HTR-8/SVneo (cell line): ENCODE results near the gene ODF4.
A peak's percentile ranks its signal among the peaks of the same experiment; 100 is the strongest.
"Not testable (repeated sequence)": the region's sequence is repeated elsewhere in the genome, so short reads cannot be mapped to it uniquely, and the experiment has no call there.

Source experiments
- DNase-seq: peaks from one replicate; pipeline ENCODE4 v3.0.0; 2011; ENCODE audit warnings: low spot score, mixed read lengths; ENCODE audit not compliant: insufficient read length
- FAIRE-seq: peaks from 2 replicates; lab custom pipeline; 2011; peaks lifted over from hg19 to GRCh38; lab: Jason Lieb, UNC

Gene ODF4

GRCh38 chr17:8324923-8325322 is 14.7 kb upstream of the ODF4 start:
- DNase-seq (no peak), FAIRE-seq (no peak)

- FAIRE-seq = no peak
- no peak for DNase-seq
These were observed 12.9 kb upstream of the ODF4 start for GRCh38 chr17:8326511-8327302.

GRCh38 chr17:8327303-8327649 is 12.4 kb upstream of the ODF4 start:
- DNase-seq (no peak), FAIRE-seq (no peak)

- FAIRE-seq = no peak
These were observed 7.5 kb upstream of the ODF4 start for GRCh38 chr17:8332128-8332527.

GRCh38 chr17:8332688-8333087 is 7.0 kb upstream of the ODF4 start:
- no peak for FAIRE-seq
- no peak for DNase-seq

More at GRCh38 chr17:8332128-8332527, 7.5 kb upstream of the ODF4 start:
- no peak for DNase-seq

GRCh38 chr17:8333281-8333680 is 6.4 kb upstream of the ODF4 start:
- no peak for FAIRE-seq

GRCh38 chr17:8337802-8338752 is 1.6 kb upstream of the ODF4 start:
- peak; percentile 60 for FAIRE-seq
- DNase-seq = no peak

More at GRCh38 chr17:8333281-8333680, 6.4 kb upstream of the ODF4 start:
- no peak for DNase-seq

GRCh38 chr17:8338753-8339140 is 893 bp upstream of the ODF4 start:
- FAIRE-seq = no peak

GRCh38 chr17:8341456-8341855 is 1.8 kb downstream of the ODF4 start:
- no peak for DNase-seq
- FAIRE-seq = no peak

More at GRCh38 chr17:8338753-8339140, 893 bp upstream of the ODF4 start:
- no peak for DNase-seq

- FAIRE-seq = no peak
- DNase-seq = no peak
These were observed 5.5 kb downstream of the ODF4 start for GRCh38 chr17:8345052-8345690.

- DNase-seq (no peak), FAIRE-seq (no peak)
These were observed 6.5 kb downstream of the ODF4 start for GRCh38 chr17:8345951-8346665.

GRCh38 chr17:8347001-8347400 is 7.4 kb downstream of the ODF4 start:
- FAIRE-seq, DNase-seq: not testable (repeated sequence)

GRCh38 chr17:8350339-8350738 is 10.7 kb downstream of the ODF4 start:
- FAIRE-seq = no peak
- no peak for DNase-seq

- FAIRE-seq (no peak), DNase-seq (no peak)
These were observed 14.1 kb downstream of the ODF4 start for GRCh38 chr17:8353736-8354135.

GRCh38 chr17:8354236-8354635 is 14.6 kb downstream of the ODF4 start:
- no peak for FAIRE-seq
- no peak for DNase-seq

- DNase-seq (no peak), FAIRE-seq (no peak)
These were observed 18.3 kb downstream of the ODF4 start for GRCh38 chr17:8357910-8358309.

GRCh38 chr17:8359769-8360168 is 20.1 kb downstream of the ODF4 start:
- DNase-seq = no peak
- peak; percentile 60 for FAIRE-seq

GRCh38 chr17:8360260-8360659 is 20.6 kb downstream of the ODF4 start:
- no peak for DNase-seq
- FAIRE-seq = no peak

GRCh38 chr17:8360751-8361150 is 21.1 kb downstream of the ODF4 start:
- DNase-seq = no peak
- FAIRE-seq = no peak
